Omental fat pad (tissue), 4 donors: ENCODE results near the gene AARSD1. TPM values are rescaled to one million over a fixed set of nuclear protein-coding genes. Genes with fewer than 3 reads are reported as not detected.
A peak's percentile ranks its signal among the peaks of the same experiment; 100 is the strongest.

Source experiments
- ATAC-seq: fragments of 150-250 bp; one replicate; pipeline ENCODE4 v1.9.1; 2016; ENCODE audit warnings: mild to moderate bottlenecking, moderate library complexity; ENCODE audit not compliant: low FRiP score
- DNase-seq: peaks from one replicate; pipeline ENCODE4 v3.0.0-alpha.2; 2019; ENCODE audit warnings: low spot score
- CTCF ChIP-seq, 3 donors: fragments of 450-650 bp; IDR thresholded peaks; one replicate each; pipeline ENCODE4 v1.5.1; 2016 to 2017; ENCODE audit warnings: antibody characterized with exemption in 3 of 3, mild to moderate bottlenecking in 3 of 3, moderate library complexity in 2 of 3
- total RNA-seq, 4 donors: library from RNA; depleted of rRNA; stranded (reverse); fragments of >200 nt; gene quantifications; one replicate each; pipeline ENCODE4 v1.1.0, GENCODE V29; 2016

AARSD1 gene
- total RNA-seq, 4 donors from 2014 or later, result 17.8 to 36.0 (median 20.2) TPM

GRCh38 chr17:42953669-42954068 lies 10.6 kb downstream of the AARSD1 start:
- ATAC-seq (no peak), DNase-seq (no peak)
- no peak for TF ChIP-seq CTCF (IDR thresholded peaks at IDR 0.05)

DNA sequence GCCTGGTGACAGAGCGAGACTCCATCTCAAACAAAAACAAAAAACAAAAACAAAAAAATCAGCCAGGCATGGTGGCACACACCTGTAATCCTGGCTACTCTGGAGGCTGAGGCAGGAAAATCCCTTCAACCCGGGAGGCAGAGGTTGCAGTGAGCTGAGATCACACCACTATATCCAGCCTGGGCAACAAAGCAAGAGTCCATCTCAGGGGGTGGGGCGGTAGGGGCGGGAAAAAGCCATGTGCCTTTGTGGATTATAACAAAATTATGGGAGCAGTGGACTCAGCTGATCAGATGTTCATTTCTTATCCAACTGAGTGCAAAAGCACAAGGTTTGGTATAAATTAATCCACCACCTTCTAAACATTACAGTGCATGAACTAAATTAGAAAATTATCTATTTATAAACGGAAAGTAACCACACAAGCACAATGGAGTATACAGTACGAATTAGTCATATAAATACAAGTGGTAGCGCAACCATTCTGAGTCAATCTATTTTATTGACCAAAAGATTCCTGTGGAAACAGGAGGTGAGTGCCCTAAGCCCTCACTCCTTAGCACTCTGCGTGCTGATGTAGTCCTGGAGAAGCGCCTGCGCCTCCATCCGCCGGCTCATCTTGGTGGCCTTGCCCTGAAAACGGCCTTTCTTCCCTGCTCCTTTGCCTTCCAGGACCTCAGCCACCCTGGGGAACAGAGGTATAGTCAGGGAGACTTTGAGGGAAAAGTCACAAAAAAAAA lies 14.0 kb downstream of the AARSD1 start:
- DNase-seq (no peak), ATAC-seq (no peak)
- TF ChIP-seq CTCF (IDR thresholded peaks at IDR 0.05), result no peak

GRCh38 chr17:42946812-42947211 lies 17.4 kb downstream of the AARSD1 start:
- no peak for DNase-seq
- no peak for ATAC-seq
- TF ChIP-seq CTCF (IDR thresholded peaks at IDR 0.05), result no peak

DNA sequence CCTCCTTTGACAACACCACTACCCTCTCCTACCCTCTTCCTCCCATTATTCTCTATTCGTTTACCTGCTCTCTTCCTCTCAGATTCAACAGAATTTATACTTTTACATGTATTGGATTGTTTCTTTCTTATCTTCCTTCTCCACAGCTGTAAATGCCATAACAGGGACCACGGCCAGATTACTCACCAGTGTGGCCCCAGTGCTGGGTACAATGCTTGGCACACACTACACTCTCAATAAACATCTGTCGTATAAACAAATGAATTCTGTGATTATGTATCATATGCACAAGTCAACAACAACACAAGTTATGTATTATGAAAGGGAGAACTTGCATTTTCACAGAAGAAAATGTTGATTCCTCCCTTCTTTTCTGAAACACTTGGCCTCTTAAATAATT lies 20.0 kb downstream of the AARSD1 start:
- no peak for TF ChIP-seq CTCF (IDR thresholded peaks at IDR 0.05)
- DNase-seq (no peak), ATAC-seq (no peak)

DNA sequence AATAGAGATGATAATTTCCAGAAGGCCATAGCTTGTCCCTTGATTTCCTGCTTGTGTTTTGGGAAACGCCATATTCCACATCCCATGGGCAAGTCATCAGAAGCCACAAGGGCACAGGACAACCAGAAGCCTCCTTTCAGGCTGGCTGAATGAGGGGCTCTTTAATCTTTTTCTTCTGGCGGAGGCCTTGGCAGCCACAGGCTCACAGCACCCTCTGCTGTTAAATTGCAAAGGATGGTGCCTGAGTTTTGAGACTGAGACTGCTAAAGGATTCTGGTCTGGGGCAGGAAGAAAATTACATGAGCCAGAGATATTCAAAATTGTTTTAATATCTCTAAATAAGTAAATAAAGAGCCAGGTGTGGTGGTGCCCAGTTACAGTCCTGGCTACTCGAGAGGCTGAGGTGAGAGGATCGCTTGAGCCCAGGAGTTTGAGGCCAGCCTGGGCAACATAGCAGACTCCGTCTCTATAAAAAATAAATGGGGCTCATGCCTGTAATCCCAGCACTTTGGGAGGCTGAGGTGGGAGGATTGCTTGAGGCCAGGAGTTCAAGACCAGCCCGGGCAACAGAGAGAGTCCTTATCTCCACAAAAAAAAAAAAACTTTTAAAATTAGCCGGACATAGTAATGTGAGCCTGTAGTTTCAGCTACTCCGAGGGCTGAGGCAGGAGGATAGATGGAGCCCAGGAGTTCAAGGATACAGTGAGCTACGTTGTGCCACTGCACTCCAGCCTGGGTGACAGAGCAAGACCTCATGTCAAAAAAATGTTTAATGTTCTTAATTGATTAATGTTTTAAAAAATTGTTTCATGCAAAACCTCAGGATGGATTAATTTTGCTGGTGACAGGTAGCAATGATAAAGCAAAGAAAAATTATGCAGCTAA lies 26.3 kb downstream of the AARSD1 start:
- DNase-seq, result no peak
- peak; percentile 54 for ATAC-seq
- TF ChIP-seq CTCF (IDR thresholded peaks at IDR 0.05), result peak in 1 of 3 donors; percentile 13

GRCh38 chr17:42929497-42929844 lies 34.8 kb downstream of the AARSD1 start:
- ATAC-seq (no peak), DNase-seq (no peak)
- TF ChIP-seq CTCF (IDR thresholded peaks at IDR 0.05), result no peak
